B cell (primary cell): Measurements from ENCODE around the gene MAPK4. TPM values are rescaled to one million over a fixed set of nuclear protein-coding genes. Genes with fewer than 3 reads are reported as not detected.

Source experiments
- ATAC-seq: fragments of 200-7000 bp; cut with Tn5 transposase; one replicate; pipeline ENCODE4 v1.10.0; 2021; ENCODE audit warnings: low read depth, mild to moderate bottlenecking, moderate number of reproducible peaks, moderate library complexity
- CTCF ChIA-PET: fragments of 350-600 bp; sonication (Branson Sonifier 250); formaldehyde crosslinking; loops from one replicate; lab custom pipeline; 2021; ENCODE audit warnings: antibody characterized with exemption, inconsistent platforms; lab: Charles Lee
- POLR2A ChIA-PET: fragments of 350-600 bp; sonication (Branson Sonifier 250); formaldehyde crosslinking; loops from one replicate; lab custom pipeline; 2021; ENCODE audit warnings: antibody characterized with exemption; lab: Charles Lee
- DNase-seq: peaks from one replicate; pipeline ENCODE4 v3.0.0; 2013
- H2AFZ ChIP-seq: 2 replicates; pipeline ENCODE4 v1.6.1; 2012; ENCODE audit warnings: mild to moderate bottlenecking, low read depth, low read length; ENCODE audit not compliant: insufficient read depth, poor library complexity, severe bottlenecking
- H3K27ac ChIP-seq, 2 donors: 1 replicate in 1 of 2; 2 replicates in 1 of 2; pipeline ENCODE4 v1.5.1; 2012 to 2013; ENCODE audit warnings: low read length in 2 of 2, mild to moderate bottlenecking in 2 of 2, moderate library complexity in 1 of 2
- H3K27me3 ChIP-seq, 4 experiments: fragments of 200-600 bp in 1 of 4; sonication (generic) in 1 of 4; replicated peaks in 1 of 4; 1 replicate in 2 of 4; 2 replicates in 2 of 4; pipeline versions ENCODE4 v1.6.1 to v1.7.0; 2013 to 2016; ENCODE audit warnings: low read length in 3 of 4, mild to moderate bottlenecking in 2 of 4, mixed read lengths in 1 of 4, moderate library complexity in 1 of 4; ENCODE audit not compliant: insufficient read depth in 4 of 4, control insufficient read depth in 3 of 4; ENCODE audit errors: control extremely low read depth in 1 of 4
- H3K36me3 ChIP-seq, 2 experiments: replicated peaks in 1 of 2; 1 replicate in 1 of 2; 2 replicates in 1 of 2; pipeline versions ENCODE4 v1.6.1 to v1.7.1; 2013; ENCODE audit warnings: low read length in 1 of 2; ENCODE audit not compliant: insufficient read depth in 2 of 2, control insufficient read depth in 1 of 2; ENCODE audit errors: control extremely low read depth in 1 of 2, extremely low read depth in 1 of 2
- H3K4me1 ChIP-seq, 2 donors: fragments of 200-600 bp in 1 of 2; sonication (generic) in 1 of 2; 1 replicate in 1 of 2; 2 replicates in 1 of 2; pipeline versions ENCODE4 v1.5.1 to v1.6.1; 2013 to 2017; ENCODE audit warnings: low read length in 2 of 2; ENCODE audit not compliant: control insufficient read depth in 2 of 2, insufficient read depth in 2 of 2
- H3K4me2 ChIP-seq: replicated peaks from 2 replicates; pipeline ENCODE3; 2012; ENCODE audit warnings: mild to moderate bottlenecking, low read depth, low read length; ENCODE audit not compliant: poor library complexity, severe bottlenecking
- H3K4me3 ChIP-seq, 5 experiments: fragments of 200-600 bp in 1 of 5; sonication (generic) in 1 of 5; 1 replicate in 3 of 5; 2 replicates in 2 of 5; pipeline versions ENCODE4 v1.5.1 to v1.7.0; 2011 to 2016; ENCODE audit warnings: low read length in 4 of 5, mild to moderate bottlenecking in 4 of 5, low read depth in 2 of 5, control low read depth in 1 of 5, moderate library complexity in 1 of 5; ENCODE audit not compliant: insufficient read depth in 1 of 5; ENCODE audit errors: control extremely low read depth in 1 of 5, extremely low read depth in 1 of 5
- H3K79me2 ChIP-seq: fragments of 200-600 bp; sonication (generic); one replicate; pipeline ENCODE4 v1.6.0; 2016; ENCODE audit warnings: low read length; ENCODE audit not compliant: control insufficient read depth, insufficient read depth
- H3K9ac ChIP-seq: fragments of 200-600 bp; sonication (generic); 2 replicates; pipeline ENCODE4 v1.6.1; 2017; ENCODE audit warnings: mild to moderate bottlenecking, low read length, moderate library complexity
- H3K9me3 ChIP-seq, 3 donors: one replicate each; pipeline versions ENCODE4 v1.6.1 to v1.7.1; 2013; ENCODE audit warnings: low read length in 2 of 3; ENCODE audit not compliant: control insufficient read depth in 2 of 3, insufficient read depth in 1 of 3; ENCODE audit errors: control extremely low read depth in 1 of 3
- H4K20me1 ChIP-seq: 2 replicates; pipeline ENCODE4 v1.6.0; 2012; ENCODE audit warnings: mild to moderate bottlenecking, low read length; ENCODE audit not compliant: insufficient read depth, control insufficient read depth, poor library complexity, severe bottlenecking
- H3K27ac Mint-ChIP-seq: one replicate; pipeline ENCODE4 v1.8.0; 2021; ENCODE audit warnings: mixed read lengths
- H3K27me3 Mint-ChIP-seq: one replicate; pipeline ENCODE4 v1.8.0; 2021; ENCODE audit warnings: mixed read lengths
- H3K4me1 Mint-ChIP-seq: one replicate; pipeline ENCODE4 v1.8.0; 2021; ENCODE audit warnings: mixed read lengths
- H3K4me3 Mint-ChIP-seq: one replicate; pipeline ENCODE4 v1.8.0; 2021; ENCODE audit warnings: mixed read lengths
- H3K9me3 Mint-ChIP-seq: one replicate; pipeline ENCODE4 v1.8.0; 2022; ENCODE audit warnings: mixed read lengths; ENCODE audit not compliant: insufficient read depth
- EZH2 ChIP-seq: IDR thresholded peaks from 2 replicates; pipeline ENCODE4 v1.6.1; 2012; ENCODE audit warnings: borderline replicate concordance, low read depth, mild to moderate bottlenecking, moderate library complexity, low read length; ENCODE audit not compliant: insufficient read depth, poor library complexity, severe bottlenecking
- WGBS: methylation state at CpG from one replicate; pipeline ENCODE4 v1.1.5; 2013; ENCODE audit warnings: missing lambda C conversion rate; ENCODE audit not compliant: insufficient coverage; 5-methylcytosine and 5-hydroxymethylcytosine counted together
- intact Hi-C: fragments of 100-400 bp; cut with micrococcal nuclease; formaldehyde crosslinking; loops from one replicate; pipeline ENCODE4 v1.10.0; 2022
- polyA plus RNA-seq: library from polyadenylated mRNA; depleted of rRNA; stranded (reverse); fragments of >200 nt; gene quantifications from 2 replicates; pipeline ENCODE4 v1.2.3, GENCODE V29; 2012
- total RNA-seq, 2 donors: library from RNA; stranded (reverse); fragments of 120-200 nt in 1 of 2; gene quantifications; 1 replicate in 1 of 2; 2 replicates in 1 of 2; pipeline versions ENCODE4 v1.2.3 to v1.2.4, GENCODE V29; 2013 to 2022
- TF ChIP-seq, protein P1 (sequence below): fragments of 200-600 bp; IDR thresholded peaks from one replicate; pipeline ENCODE4 v1.8.0; 2022; ENCODE audit warnings: antibody characterized with exemption, mild to moderate bottlenecking

Gene MAPK4
- total and polyA plus RNA-seq, 2 donors (not counting 1 experiment from before 2014, with no cell fraction given) = not detected

DNA sequence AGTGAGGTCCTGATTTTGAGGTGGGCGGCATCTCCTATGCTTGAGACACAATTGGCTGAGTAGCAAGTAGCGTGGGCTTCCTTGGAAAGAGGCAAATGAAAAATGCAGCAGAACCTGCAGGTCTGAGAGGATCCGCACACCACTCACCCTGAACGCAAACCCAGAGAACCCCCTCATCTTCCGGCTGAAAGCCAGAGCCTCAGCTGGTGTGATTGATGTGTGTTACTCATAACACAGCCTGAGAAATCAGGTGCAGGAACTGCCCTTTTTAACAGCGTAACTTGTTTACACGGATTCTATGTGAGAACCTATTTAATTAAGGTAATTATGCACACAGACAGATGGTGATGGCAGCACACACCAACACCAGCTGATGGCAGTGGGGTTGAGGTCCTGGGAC lies 136.5 kb downstream of the MAPK4 start:
- 61% methylated on average over 5 of the region's 7 CpGs for WGBS
- TF ChIP-seq EZH2 = no peak
- TF ChIP-seq, protein P1, sequence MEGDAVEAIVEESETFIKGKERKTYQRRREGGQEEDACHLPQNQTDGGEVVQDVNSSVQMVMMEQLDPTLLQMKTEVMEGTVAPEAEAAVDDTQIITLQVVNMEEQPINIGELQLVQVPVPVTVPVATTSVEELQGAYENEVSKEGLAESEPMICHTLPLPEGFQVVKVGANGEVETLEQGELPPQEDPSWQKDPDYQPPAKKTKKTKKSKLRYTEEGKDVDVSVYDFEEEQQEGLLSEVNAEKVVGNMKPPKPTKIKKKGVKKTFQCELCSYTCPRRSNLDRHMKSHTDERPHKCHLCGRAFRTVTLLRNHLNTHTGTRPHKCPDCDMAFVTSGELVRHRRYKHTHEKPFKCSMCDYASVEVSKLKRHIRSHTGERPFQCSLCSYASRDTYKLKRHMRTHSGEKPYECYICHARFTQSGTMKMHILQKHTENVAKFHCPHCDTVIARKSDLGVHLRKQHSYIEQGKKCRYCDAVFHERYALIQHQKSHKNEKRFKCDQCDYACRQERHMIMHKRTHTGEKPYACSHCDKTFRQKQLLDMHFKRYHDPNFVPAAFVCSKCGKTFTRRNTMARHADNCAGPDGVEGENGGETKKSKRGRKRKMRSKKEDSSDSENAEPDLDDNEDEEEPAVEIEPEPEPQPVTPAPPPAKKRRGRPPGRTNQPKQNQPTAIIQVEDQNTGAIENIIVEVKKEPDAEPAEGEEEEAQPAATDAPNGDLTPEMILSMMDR = no peak
- Histone ChIP-seq H3K27me3 (peaks cover 0 to 3% (median 0%) of the 10 kb centered on the region in 4 experiments), H4K20me1 (no peaks in the 10 kb centered on the region), H3K9me3 (no peaks in the 10 kb centered on the region), H3K27ac (no peak overlapping the region), H2AFZ (no peak overlapping the region), H3K36me3 (no peaks in the 10 kb centered on the region), H3K4me3 (no peak overlapping the region), H3K79me2 (no peaks in the 10 kb centered on the region), H3K4me1 (no peaks in the 10 kb centered on the region), H3K9ac (no peak overlapping the region), H3K4me2 (no peak overlapping the region)
- peaks cover 7% of the 10 kb centered on the region for H3K4me1 Mint-ChIP-seq
- intact Hi-C loops = no loop called here
- ATAC-seq (no peak), DNase-seq (no peak)
- H3K4me3 Mint-ChIP-seq = no peak overlapping the region
- POLR2A ChIA-PET = no interaction called here
- H3K27me3 Mint-ChIP-seq = peaks cover 14% of the 10 kb centered on the region
- H3K9me3 Mint-ChIP-seq = no peaks in the 10 kb centered on the region
- H3K27ac Mint-ChIP-seq = no peak overlapping the region
- CTCF ChIA-PET = no interaction called here

DNA sequence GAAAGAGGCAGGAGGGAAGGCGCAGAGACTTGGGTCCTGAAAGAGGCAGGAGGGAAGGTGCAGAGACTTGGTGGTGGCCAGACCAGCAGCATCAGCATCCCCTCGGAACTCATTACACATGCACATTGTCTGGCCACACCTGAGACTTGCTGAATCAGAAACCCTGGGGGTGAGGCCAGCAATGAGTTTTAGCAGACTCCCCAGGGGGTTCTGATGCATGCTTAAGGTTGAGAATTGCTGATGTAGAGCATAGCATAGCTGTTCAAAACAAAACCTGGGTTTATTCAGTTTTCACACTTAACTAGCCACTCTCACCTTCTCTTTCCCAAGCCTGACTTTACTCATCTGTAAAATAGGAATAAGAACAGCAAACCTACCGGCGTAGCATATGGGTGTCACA lies 137.0 kb downstream of the MAPK4 start:
- H3K4me2 ChIP-seq = no peak overlapping the region
- no peaks in the 10 kb centered on the region for H3K4me1 ChIP-seq
- H3K9me3 ChIP-seq = no peaks in the 10 kb centered on the region
- TF ChIP-seq, protein P1 = no peak
- TF ChIP-seq EZH2 = no peak
- Mint-ChIP-seq H3K27ac (no peak overlapping the region), H3K27me3 (peaks cover 14% of the 10 kb centered on the region), H3K4me1 (peaks cover 7% of the 10 kb centered on the region), H3K4me3 (no peak overlapping the region), H3K9me3 (no peaks in the 10 kb centered on the region)
- no peak overlapping the region for H3K4me3 ChIP-seq
- CTCF ChIA-PET = no interaction called here
- H3K27me3 ChIP-seq = peaks cover 0 to 3% (median 0%) of the 10 kb centered on the region in 4 experiments
- WGBS = 66% methylated on average over 3 of the region's 4 CpGs
- POLR2A ChIA-PET = no interaction called here
- no peak for ATAC-seq
- intact Hi-C loops = no loop called here
- no peaks in the 10 kb centered on the region for H4K20me1 ChIP-seq
- no peak for DNase-seq
- no peaks in the 10 kb centered on the region for H3K36me3 ChIP-seq
- no peak overlapping the region for H3K9ac ChIP-seq
- H3K79me2 ChIP-seq = no peaks in the 10 kb centered on the region
- no peak overlapping the region for H2AFZ ChIP-seq
- no peak overlapping the region for H3K27ac ChIP-seq
